Vagina (tissue), 2 donors: Measurements from ENCODE around the gene NTN4. TPM values are rescaled to one million over a fixed set of nuclear protein-coding genes. Genes with fewer than 3 reads are reported as not detected.

Experiments
- DNase-seq, 2 donors: peaks; one replicate each; pipeline ENCODE4 v3.0.0-alpha.2; 2017; ENCODE audit errors: extremely low spot score in 2 of 2
- H3K27ac ChIP-seq: fragments of 200-600 bp; sonication (generic); one replicate; pipeline ENCODE4 v1.5.1; 2019
- H3K27me3 ChIP-seq: fragments of 200-600 bp; sonication (generic); one replicate; pipeline ENCODE4 v1.5.1; 2019
- H3K36me3 ChIP-seq, 2 donors: fragments of 200-600 bp; sonication (generic); one replicate each; pipeline ENCODE4 v1.5.1; 2017 to 2019
- H3K4me1 ChIP-seq: fragments of 200-600 bp; sonication (generic); one replicate; pipeline ENCODE4 v1.5.1; 2019
- H3K4me3 ChIP-seq, 2 donors: fragments of 200-600 bp; sonication (generic); 1 replicate in 1 of 2; 2 replicates in 1 of 2; pipeline ENCODE4 v1.5.1; 2016 to 2019
- H3K9me3 ChIP-seq: fragments of 200-600 bp; sonication (generic); one replicate; pipeline ENCODE4 v1.5.1; 2019
- CTCF ChIP-seq, 3 experiments: fragments of 450-650 bp in 2 of 3; fragments of 200-600 bp in 1 of 3; sonication (generic) in 1 of 3; IDR thresholded peaks; one replicate each; pipeline ENCODE4 v1.5.1; 2017 to 2019; ENCODE audit warnings: antibody characterized with exemption in 3 of 3, mild to moderate bottlenecking in 2 of 3, moderate library complexity in 2 of 3
- POLR2A ChIP-seq, 2 donors: fragments of 450-650 bp; IDR thresholded peaks; one replicate each; pipeline ENCODE4 v1.6.1; 2017; ENCODE audit warnings: antibody characterized with exemption in 2 of 2, mild to moderate bottlenecking in 2 of 2, moderate library complexity in 2 of 2
- POLR2AphosphoS5 ChIP-seq, 2 donors: sonication (generic); formaldehyde crosslinking; IDR thresholded peaks; one replicate each; pipeline ENCODE4 v1.9.0; 2017; ENCODE audit warnings: antibody characterized with exemption in 2 of 2, mild to moderate bottlenecking in 2 of 2, low read depth in 1 of 2; ENCODE audit not compliant: insufficient read depth in 1 of 2
- intact Hi-C: fragments of 100-400 bp; cut with DNase I; formaldehyde crosslinking; loops from one replicate; pipeline ENCODE4 v1.15.1; 2023
- total RNA-seq: library from RNA; depleted of rRNA; stranded (reverse); fragments of >200 nt; gene quantifications from one replicate; pipeline ENCODE4 v1.2.3, GENCODE V29; 2016

Gene NTN4
- total RNA-seq, 1 donor from 2014 or later: 21.9 TPM

DNA sequence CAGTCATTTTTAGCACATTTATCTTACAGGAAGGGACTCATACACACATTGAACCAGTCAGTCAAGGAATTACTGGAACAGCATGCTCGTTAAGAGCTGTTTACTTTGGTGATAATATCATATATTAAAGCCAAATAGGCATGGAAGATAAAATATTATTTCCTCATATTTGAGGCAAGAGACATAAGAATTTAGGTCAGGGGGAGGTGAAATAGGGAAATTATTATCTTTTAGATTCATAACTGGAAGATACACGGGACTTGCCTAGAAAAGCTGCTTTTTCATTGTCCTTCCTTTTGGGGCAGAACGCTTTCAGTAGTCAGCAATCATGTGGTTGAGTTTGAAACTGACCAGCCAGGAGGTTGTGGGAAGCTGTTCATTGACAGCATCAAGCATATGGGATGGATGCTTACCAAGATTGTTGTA, 72.5 kb downstream of the NTN4 start:
- H3K4me1 ChIP-seq: peaks cover 19% of the 10 kb centered on the region
- intact Hi-C loops: no loop called here
- H3K27me3 ChIP-seq: no peaks in the 10 kb centered on the region
- no peaks in the 10 kb centered on the region for H3K36me3 ChIP-seq
- H3K9me3 ChIP-seq: no peaks in the 10 kb centered on the region
- DNase-seq: no peak
- no peak overlapping the region for H3K27ac ChIP-seq
- TF ChIP-seq POLR2AphosphoS5 (IDR thresholded peaks at IDR 0.05; ENCODE audit: insufficient read depth in 1 of 2, low read depth in 1 of 2) (no peak), CTCF (IDR thresholded peaks at IDR 0.05) (no peak), POLR2A (IDR thresholded peaks at IDR 0.05) (no peak)
- no peak overlapping the region for H3K4me3 ChIP-seq

GRCh38 chr12:95717316-95717928, 73.1 kb downstream of the NTN4 start:
- no peak overlapping the region for H3K27ac ChIP-seq
- H3K4me1 ChIP-seq: peaks cover 19% of the 10 kb centered on the region
- intact Hi-C loops: no loop called here
- no peak for DNase-seq
- no peak for TF ChIP-seq CTCF (IDR thresholded peaks at IDR 0.05)
- no peaks in the 10 kb centered on the region for H3K27me3 ChIP-seq
- H3K4me3 ChIP-seq: no peak overlapping the region
- no peaks in the 10 kb centered on the region for H3K36me3 ChIP-seq
- H3K9me3 ChIP-seq: no peaks in the 10 kb centered on the region

DNA sequence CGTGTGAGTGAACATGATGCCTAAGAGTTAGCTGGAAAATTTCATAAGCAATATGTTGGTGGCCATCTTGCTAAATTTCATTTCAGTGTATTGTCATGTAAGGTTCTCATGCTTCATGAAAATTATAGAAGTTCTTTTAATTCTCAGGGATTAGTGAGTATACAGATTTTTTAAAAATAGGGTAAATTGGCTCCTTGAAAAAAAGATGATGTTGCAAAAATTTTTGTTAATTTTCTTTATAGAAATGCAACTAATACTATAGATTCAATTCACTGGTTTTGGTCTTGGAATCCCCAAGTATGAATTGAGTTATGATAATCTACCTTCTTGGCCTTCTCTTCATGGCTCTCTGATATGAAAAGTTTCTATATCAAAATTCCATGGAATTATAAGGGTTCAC, 75.4 kb downstream of the NTN4 start:
- intact Hi-C loops: no loop called here
- H3K4me1 ChIP-seq: peaks cover 7% of the 10 kb centered on the region
- no peak overlapping the region for H3K27ac ChIP-seq
- TF ChIP-seq CTCF (IDR thresholded peaks at IDR 0.05): no peak
- no peak for TF ChIP-seq POLR2AphosphoS5 (IDR thresholded peaks at IDR 0.05; ENCODE audit: insufficient read depth in 1 of 2, low read depth in 1 of 2)
- no peak for TF ChIP-seq POLR2A (IDR thresholded peaks at IDR 0.05)
- no peak overlapping the region for H3K4me3 ChIP-seq
- H3K27me3 ChIP-seq: no peaks in the 10 kb centered on the region
- no peak for DNase-seq
- no peaks in the 10 kb centered on the region for H3K9me3 ChIP-seq
- no peaks in the 10 kb centered on the region for H3K36me3 ChIP-seq

GRCh38 chr12:95712269-95712668, 78.3 kb downstream of the NTN4 start:
- DNase-seq: no peak
- TF ChIP-seq POLR2AphosphoS5 (IDR thresholded peaks at IDR 0.05; ENCODE audit: insufficient read depth in 1 of 2, low read depth in 1 of 2) (no peak), POLR2A (IDR thresholded peaks at IDR 0.05) (no peak), CTCF (IDR thresholded peaks at IDR 0.05) (no peak)
- H3K27me3 ChIP-seq: no peaks in the 10 kb centered on the region
- H3K4me1 ChIP-seq: no peaks in the 10 kb centered on the region
- intact Hi-C loops: no loop called here
- H3K36me3 ChIP-seq: no peaks in the 10 kb centered on the region
- H3K27ac ChIP-seq: no peak overlapping the region
- H3K9me3 ChIP-seq: no peaks in the 10 kb centered on the region
- no peak overlapping the region for H3K4me3 ChIP-seq

GRCh38 chr12:95710386-95710785, 80.2 kb downstream of the NTN4 start:
- no peak overlapping the region for H3K4me3 ChIP-seq
- no peak for DNase-seq
- H3K27me3 ChIP-seq: no peaks in the 10 kb centered on the region
- intact Hi-C loops: no loop called here
- TF ChIP-seq POLR2A (IDR thresholded peaks at IDR 0.05): no peak
- no peak for TF ChIP-seq CTCF (IDR thresholded peaks at IDR 0.05)
- no peak for TF ChIP-seq POLR2AphosphoS5 (IDR thresholded peaks at IDR 0.05; ENCODE audit: insufficient read depth in 1 of 2, low read depth in 1 of 2)
- no peaks in the 10 kb centered on the region for H3K36me3 ChIP-seq
- H3K4me1 ChIP-seq: no peaks in the 10 kb centered on the region
- H3K27ac ChIP-seq: no peak overlapping the region
- no peaks in the 10 kb centered on the region for H3K9me3 ChIP-seq
